NCI-H82 (cell line): ENCODE measurements around the gene CDY2A.
"Not testable (repeated sequence)": the region's sequence is repeated elsewhere in the genome, so short reads cannot be mapped to it uniquely, and the experiment has no call there.

Source experiments
- DNase-seq: peaks from one replicate; lab custom pipeline; 2025; lab: John Stamatoyannopoulos, UW

Gene CDY2A, protein sequence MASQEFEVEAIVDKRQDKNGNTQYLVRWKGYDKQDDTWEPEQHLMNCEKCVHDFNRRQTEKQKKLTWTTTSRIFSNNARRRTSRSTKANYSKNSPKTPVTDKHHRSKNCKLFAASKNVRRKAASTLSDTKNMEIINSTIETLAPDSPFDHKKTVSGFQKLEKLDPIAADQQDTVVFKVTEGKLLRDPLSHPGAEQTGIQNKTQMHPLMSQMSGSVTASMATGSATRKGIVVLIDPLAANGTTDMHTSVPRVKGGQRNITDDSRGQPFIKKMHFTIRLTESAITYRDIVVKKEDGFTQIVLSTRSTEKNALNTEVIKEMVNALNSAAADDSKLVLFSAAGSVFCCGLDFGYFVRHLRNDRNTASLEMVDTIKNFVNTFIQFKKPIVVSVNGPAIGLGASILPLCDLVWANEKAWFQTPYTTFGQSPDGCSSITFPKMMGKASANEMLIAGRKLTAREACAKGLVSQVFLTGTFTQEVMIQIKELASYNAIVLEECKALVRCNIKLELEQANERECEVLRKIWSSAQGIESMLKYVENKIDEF

GRCh38 chrY:18025487-18025886, at the start of gene CDY2A:
Gene CDY2A, plus strand, starts transcription at chrY:18025787. Its CDS starts 328 bp downstream, at chrY:18026115.
- DNase-seq: not testable (repeated sequence)

DNA sequence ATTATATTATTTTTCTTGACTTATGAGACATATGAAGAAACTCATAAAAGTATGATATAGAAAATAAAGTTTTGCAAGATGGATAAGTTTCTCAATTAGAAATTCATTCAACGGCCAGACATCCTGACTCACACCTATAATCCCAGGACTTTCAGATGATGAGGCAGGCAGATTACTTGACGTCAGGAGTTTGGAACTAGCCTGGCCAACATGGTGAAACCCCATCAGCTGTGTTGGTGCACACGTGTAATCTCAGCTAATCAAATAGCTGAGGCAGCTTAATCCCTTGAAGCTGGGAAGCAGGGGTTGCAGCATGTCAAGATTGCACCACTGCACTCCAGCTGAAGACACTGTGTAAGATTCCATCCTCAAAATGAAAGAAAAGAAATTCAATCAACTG, 28.0 kb upstream of the CDY2A start:
- DNase-seq: not testable (repeated sequence)

DNA sequence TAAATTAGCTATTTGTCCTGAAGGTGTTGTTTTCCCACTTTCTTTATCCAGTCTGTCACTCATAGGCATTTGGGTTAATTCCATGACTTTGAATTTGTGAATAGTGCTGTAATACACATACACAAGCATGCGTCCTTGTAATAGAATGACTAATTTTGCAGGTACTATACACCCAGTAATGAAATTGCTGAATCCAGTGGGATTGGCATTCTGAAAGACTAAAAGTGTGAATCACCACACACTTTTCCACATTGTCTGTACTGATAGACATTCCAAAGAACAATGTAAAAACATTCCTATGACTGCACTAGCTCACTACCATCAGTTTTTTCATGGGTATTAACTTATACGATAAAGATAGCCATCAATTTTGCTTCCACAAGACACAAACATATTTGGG, 27.3 kb upstream of the CDY2A start:
- DNase-seq: not testable (repeated sequence)

GRCh38 chrY:18023897-18024296, 1.7 kb upstream of the CDY2A start:
- DNase-seq: not testable (repeated sequence)

DNA sequence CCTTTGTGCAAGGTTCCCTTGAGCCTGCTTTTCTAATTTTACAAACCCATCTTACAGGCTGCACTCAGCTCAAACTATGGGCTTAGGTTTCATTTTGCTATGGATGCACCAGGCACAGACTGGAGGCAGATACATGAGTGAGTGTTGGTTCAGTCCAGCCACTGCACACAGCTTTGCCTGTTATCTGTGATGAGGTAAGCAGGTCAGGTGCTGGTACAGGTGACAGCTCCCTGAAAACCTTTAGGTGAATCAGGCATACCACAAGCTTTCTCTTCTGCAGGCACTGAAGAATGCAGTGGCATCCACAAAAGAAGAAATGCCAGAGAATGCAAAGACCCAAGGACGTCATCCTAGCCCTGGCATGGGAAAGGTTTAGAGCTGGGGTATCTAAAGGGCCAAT, 3.3 kb downstream of the CDY2A start:
- DNase-seq: not testable (repeated sequence)

DNA sequence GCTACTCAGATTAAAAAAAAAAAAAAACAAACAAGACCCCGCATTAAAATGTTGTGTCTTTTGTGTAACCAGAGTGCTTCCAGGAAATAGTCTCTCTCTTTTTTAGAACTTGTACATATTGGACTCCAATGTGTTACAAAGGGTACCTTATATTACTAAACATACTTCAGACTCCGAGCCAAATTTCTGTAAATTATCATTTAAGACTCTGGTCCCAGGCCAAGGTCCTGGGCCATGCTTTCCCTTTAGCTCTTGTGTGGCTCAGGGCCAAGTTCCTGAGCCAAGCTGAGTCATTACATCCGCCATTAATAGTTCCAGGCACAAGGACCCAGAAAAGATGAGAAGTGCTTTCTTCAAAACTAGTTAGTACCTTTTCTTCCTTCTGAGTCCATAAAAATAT, 4.6 kb downstream of the CDY2A start:
- not testable (repeated sequence) for DNase-seq

DNA sequence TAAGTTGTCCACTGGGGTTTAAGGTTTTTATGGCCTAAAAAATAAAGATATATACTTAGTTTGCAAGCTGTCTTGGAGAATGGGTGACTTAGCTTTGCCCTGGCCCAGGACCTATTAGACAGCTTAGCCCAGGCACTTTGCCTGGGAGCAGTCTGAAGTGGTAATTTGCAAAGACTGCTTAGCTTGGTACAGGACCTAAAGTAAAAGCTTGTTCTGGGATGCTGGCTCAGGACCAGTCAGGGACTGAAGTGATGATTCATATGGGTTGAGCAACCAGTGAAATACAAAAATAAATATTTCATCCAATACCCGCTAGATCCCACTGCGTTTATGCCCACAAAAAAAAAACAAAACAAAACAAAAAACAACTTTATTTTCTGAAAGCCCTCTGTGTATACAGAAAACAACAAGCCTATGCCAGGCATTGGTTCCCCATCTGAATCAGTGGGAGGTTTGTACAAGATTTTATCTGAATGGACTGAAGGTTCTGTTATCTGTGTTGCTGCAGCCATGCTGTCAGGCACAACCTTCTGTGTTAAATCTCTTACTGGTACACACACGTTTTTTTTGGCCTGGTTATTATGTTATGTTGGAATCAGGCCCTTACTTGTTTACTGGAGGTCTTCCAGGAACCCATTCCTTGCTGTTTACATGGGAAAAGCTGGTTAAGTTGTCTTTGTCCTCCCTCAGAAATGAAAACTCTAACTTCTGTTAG, 8.7 kb downstream of the CDY2A start:
- DNase-seq: not testable (repeated sequence)

DNA sequence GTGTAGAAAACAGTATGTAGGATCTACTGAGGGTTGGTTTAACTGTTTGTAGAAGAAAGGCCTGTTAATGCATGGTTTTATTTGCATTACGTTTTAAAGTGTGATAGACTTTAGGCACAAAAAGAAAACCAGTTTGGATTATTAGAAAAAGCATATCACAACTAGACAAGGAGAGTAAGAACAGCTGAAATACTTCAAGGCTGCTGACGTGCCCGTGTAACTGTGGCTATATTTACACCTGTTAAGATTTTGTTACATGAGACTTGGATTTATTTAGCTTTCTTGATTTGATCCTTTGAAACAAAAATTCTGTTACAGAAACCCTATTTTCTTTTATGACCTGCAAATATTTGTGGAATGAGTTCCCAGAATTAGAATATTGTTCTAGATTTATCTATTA, 9.3 kb downstream of the CDY2A start:
- not testable (repeated sequence) for DNase-seq

DNA sequence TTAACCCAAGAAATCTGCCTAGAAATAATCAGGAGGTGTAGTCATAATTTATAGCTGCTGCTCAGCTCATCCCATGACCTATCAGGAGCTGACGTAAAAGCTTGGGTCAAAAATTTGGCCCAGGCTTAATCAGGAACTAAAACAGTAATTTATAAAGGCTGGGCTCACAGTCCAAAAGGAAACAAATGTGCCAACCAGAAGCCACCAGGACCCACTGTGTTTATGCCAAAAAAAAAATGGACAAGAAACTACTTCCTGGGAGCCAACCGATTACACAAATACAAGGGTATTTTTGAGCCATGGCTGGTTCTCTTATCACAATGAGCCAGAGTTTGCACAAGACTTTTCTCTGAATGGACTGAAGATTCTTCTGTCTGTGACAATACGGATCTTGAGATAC, 19.4 kb downstream of the CDY2A start:
- DNase-seq: not testable (repeated sequence)

DNA sequence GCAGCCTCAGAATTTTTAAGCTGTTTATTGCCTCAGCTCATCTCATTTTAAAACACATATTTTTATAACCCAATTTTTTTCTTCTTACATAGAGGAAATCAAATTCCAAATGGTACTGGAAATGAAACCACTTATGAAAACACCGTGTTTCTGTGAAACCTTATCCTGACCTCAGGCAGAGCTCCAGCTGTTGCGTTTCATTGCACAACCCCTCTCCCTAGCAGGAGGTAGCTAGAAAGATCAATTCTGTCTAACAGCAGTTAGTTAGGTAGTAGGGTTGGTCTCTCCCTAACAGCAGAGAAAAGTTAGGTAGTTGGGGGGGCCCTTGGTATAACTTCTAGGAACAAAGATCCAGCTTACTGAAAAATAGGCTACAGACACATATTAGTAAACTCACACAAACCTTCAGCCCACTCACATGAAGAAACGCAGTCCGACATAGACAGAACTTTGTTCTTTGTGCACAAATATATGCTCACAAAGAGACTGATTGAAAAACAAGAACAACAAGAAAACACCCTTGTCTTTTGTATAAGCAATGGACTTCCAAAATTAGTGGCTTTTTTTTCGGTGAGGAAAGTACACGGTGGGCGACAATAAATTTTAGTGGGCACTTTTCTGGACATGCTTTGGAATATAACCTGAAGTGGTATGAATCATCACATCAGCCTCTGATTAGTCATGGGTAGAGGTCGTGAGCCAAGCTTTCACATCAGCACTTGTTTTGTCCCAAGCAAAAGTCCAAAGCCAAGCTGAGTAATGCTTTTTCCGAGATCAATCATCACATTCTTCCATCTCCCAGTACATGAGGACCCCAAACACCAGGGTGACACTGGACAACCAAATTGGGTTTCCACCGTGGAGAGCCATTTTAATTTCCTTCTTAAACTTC, 22.8 kb downstream of the CDY2A start:
- DNase-seq: not testable (repeated sequence)

DNA sequence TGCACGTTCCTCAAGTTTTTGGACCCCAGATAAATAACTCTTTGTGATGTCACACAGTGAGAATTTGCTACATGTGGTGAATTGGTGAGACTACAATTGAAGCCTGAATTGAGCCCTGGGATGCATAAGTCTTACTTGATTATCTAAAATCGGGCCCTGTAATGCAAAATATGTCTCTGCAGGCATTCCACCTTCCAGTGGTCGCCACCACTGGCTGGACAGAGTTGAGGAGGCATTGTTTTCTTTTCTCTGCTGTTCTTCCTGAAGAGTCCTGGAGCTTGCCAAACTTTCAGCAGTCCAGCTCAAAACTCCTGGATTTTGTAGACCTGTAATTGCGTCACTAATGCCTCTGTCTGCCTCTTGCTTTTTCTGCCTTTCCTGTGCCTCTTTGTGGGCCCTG, 23.5 kb downstream of the CDY2A start:
- not testable (repeated sequence) for DNase-seq

- DNase-seq: not testable (repeated sequence)
Measured at GRCh38 chrY:18056473-18056872, 30.9 kb downstream of the CDY2A start.

DNA sequence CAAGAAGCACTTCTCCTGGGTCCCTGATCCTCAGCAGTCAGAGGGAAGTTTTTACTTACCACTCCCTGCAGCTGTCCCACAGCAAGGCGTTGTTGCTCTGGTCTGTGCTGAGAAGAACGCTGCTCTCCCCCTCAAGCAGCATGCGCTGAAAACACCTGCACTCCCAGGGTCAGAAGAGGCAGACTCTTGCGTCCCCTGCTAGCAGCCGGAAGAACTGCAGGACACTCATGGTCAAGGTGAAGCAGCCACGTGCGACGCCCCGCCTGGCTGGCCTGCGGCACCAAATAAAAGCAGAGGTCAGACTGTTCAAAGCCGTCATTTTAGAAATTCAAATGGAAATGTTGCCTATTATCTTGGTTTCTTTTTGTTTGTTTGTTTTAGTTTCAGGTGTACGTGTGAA, 47.9 kb downstream of the CDY2A start:
- DNase-seq: not testable (repeated sequence)
